ENCODE results near the gene ECHS1.
"Not testable (repeated sequence)": the region's sequence is repeated elsewhere in the genome, so short reads cannot be mapped to it uniquely, and the experiment has no call there.

Gene ECHS1

GRCh38 chr10:133373174-133374090 lies at the start of gene ECHS1:
Gene ECHS1 (minus strand): TSS chr10:133373354. CDS start chr10:133373333, 21 bp downstream.
- H3K4me3 Mint-ChIP-seq: peak within 1 kb of the TSS; percentile 93 to 99
- DNase-seq (peak; percentile 94), ATAC-seq (replicated peaks) (peak; percentile 97)
- H3K36me3 Mint-ChIP-seq: peaks cover 16 to 20% of the 10 kb centered on the region in 2 donors
- H3K27ac Mint-ChIP-seq: peak within 1 kb of the TSS; percentile 96
- peaks cover 14 to 50% of the 10 kb centered on the region in 2 donors for H3K4me1 Mint-ChIP-seq
- H3K9me3 Mint-ChIP-seq: peaks cover 0 to 2% of the 10 kb centered on the region in 2 donors
- no peaks in the 10 kb centered on the region for H3K27me3 Mint-ChIP-seq

DNA sequence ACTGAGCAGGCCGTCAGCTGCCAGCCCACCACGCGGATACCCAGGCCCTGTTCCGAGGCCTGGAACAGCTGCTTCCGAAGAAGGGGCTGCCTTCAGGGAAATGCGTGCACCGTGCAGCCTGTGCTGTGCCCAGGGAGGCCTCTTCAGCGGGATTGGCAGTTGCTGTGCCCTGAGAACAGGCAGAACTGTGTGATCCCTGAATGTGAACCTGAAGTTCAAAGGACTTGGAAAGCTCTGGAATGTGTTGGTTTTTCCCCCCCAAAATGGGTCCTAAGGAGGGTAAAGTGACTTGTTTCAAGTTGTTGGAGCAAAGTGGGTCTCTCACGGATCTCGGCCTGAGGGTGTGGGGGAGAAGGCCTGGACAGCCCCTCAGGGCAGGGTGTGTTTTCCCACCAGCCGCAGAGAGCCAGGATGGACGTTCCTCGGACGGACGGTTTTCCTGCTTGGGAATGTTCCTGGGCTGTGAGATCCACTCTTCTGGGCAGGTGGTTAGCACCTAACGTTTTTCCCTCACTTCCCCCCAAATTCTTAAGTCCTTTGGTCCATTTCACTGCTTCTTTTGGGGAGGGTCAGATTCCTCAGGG lies 49.2 kb upstream of the ECHS1 start:
- DNase-seq (no peak), ATAC-seq (replicated peaks) (no peak)
- Mint-ChIP-seq H3K36me3 (peaks cover 20 to 29% of the 10 kb centered on the region in 2 donors), H3K4me3 (peak overlapping the region; percentile 66 to 77), H3K27ac (no peak overlapping the region), H3K9me3 (no peaks in the 10 kb centered on the region), H3K27me3 (no peaks in the 10 kb centered on the region), H3K4me1 (peaks cover 8 to 12% of the 10 kb centered on the region in 2 donors)

DNA sequence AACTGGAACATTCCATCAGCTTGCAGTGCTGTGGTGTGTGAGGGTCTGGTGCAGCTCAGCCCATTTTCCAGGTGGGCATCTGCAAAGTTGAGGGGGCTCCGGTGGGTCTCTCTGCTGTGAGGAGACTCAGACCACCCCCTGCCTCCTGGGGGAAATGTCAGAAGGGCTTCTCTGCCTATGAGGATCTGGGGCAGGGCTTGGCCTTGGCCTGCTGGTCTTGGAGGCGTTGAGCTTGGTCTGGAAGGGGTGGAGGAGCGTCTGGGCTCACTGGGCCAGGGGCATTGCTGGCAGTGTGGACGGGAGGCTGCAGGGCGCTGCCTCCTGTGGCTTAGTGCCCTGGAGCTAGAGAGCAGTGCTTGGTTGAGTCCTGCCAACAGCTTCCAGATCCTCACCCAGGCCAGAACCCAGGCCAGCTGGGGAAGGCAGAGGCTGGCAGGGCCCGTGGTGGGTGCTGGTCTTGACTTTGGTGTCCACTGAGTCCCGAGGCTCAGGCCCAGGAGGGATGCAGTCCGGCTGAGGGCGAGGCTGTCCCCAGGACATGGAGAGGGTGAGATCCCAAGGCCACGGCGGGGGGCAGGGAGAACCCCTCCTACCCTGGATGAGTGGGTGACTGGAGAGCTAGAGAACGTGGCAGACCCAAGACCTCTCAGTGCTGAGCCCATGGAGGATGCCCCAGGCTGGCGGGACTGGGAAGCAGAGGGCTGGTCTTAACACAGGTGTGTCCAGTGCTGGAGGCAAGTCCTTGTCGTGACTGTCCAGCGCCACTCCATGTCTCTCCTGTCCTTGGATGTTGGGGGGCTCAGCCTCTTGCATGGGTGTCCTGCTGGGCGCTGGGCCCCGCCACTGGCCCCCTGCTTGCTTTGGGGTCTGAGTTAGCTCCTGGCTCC lies 48.4 kb upstream of the ECHS1 start:
- H3K9me3 Mint-ChIP-seq: no peaks in the 10 kb centered on the region
- H3K36me3 Mint-ChIP-seq: peaks cover 20 to 29% of the 10 kb centered on the region in 2 donors
- H3K4me3 Mint-ChIP-seq: peak overlapping the region in 1 of 2 donors; percentile 45
- H3K27ac Mint-ChIP-seq: peak overlapping the region; percentile 51
- H3K4me1 Mint-ChIP-seq: peaks cover 8 to 12% of the 10 kb centered on the region in 2 donors
- ATAC-seq (replicated peaks): no peak
- H3K27me3 Mint-ChIP-seq: no peaks in the 10 kb centered on the region
- DNase-seq: peak; percentile 0

DNA sequence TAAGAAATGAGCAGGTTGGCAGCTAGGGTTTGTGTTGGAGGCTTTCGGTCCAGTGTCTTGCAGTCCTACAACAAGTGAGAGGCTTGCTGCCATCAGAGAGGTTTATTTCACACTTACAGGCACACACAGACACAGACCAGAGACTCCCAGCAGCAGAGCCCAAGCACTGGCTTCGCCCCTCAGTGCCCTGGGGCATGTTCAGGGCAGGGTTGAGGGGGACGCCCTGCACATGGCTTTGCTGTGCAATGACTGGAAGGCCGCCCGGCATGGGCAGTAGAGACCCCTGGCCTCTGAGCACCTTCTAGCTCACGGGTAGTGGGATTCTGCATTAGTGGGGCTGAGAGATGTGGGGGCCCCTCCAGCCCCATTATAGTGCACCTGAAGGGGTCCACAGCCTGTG lies 47.4 kb upstream of the ECHS1 start:
- no peak for DNase-seq
- ATAC-seq (replicated peaks): no peak
- Mint-ChIP-seq H3K27ac (no peak overlapping the region), H3K4me3 (no peak overlapping the region), H3K9me3 (peaks cover 0 to 2% of the 10 kb centered on the region in 2 donors), H3K4me1 (peaks cover 8 to 12% of the 10 kb centered on the region in 2 donors), H3K36me3 (peaks cover 25 to 36% of the 10 kb centered on the region in 2 donors), H3K27me3 (no peaks in the 10 kb centered on the region)

DNA sequence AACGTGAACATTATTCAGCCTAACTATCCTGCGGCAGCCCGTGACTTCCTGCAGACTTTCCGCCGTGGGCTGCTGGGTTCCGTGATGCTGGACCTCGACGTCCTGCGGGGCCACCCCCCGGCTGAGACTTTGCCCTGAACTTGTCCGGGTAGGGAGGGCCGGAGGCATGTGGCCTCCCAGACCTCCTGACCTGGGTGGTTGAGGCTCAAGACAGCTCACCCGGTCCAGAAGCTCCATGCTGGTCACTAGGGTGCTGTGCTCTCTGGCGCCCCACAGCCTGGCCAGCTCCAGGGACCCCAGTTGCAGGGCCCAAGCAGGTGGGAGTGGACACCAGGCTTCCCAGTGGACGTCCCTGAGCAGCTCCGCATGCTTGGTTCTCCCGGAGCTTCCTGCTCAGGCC lies 46.9 kb upstream of the ECHS1 start:
- ATAC-seq (replicated peaks) (no peak), DNase-seq (no peak)
- Mint-ChIP-seq H3K27ac (no peak overlapping the region), H3K9me3 (peaks cover 0 to 4% of the 10 kb centered on the region in 2 donors), H3K4me1 (peaks cover 8 to 12% of the 10 kb centered on the region in 2 donors), H3K4me3 (no peak overlapping the region), H3K36me3 (peaks cover 30 to 42% of the 10 kb centered on the region in 2 donors), H3K27me3 (no peaks in the 10 kb centered on the region)

DNA sequence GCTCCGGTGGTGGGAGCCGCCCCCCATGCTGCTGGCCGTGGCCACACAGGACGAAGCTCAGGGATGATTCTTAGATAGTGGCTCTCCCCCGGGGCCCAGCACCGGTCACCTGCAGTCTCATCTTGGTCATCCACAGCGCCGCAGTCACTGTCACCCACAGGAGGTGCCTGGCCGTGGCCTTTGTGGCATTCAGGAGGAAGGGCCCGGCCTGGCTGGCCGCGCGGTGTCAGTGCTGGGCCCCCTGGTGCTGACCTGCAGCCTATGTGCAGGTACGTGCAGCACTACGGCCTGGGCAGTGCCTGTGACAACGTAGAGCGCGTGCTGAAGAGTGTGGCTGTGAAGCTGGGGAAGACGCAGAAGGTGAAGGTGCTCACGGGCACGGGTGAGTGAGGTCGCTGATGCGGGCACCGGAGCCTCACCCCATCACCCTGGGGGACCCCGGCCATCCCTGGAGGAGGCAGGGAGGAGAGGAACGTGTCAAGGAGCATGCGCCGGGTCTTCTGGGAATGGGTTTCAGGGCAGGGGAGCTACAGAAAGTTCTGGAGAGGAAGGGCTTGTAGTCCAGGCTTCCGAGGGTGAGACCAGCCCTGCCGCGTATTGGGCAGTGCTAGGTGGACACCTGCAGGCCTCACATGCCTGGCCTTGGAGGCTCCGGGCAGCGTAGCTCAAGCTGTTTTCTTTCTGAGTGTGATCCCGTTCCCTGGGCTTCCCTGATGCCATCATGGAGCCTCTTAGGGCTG lies 46.2 kb upstream of the ECHS1 start:
- peaks cover 37 to 48% of the 10 kb centered on the region in 2 donors for H3K36me3 Mint-ChIP-seq
- ATAC-seq (replicated peaks): no peak

DNA sequence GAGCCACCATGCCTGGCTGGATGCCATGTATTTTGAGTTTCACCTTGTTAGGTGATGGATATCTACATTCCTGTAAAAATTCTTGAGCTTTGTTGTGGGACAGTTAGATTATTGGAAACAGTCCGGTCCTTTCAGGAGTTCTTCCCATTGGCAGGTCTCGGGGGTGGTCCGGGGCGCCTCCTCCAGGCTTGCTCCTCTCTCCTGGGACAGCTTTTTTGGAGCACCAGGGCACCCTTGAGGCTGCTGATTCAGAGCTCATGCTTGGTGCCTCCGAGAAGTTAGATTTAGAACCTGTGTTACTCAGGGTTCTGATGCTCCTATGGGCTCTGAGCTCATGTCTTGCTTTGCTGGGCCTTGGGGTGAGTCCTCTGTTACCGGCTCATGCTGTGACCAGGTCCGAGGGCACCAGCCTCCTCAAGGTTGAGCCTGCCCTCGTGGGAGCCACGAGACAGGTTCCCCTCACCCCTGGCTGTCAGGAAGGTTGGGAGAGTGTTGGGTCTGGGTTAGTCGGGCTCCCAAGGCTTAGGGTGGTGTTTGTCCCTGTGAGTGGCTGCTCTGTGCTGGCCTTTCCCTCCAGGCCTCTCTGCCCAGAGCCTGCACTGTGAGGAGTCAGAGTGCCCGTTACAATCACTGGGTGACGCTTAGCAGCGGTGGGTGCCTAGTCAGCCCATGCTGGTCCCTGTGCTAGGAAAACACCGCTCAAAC lies 45.3 kb upstream of the ECHS1 start:
- peak overlapping the region; percentile 66 for H3K27ac Mint-ChIP-seq
- peaks cover 41 to 53% of the 10 kb centered on the region in 2 donors for H3K36me3 Mint-ChIP-seq
- no peak for ATAC-seq (replicated peaks)

More for the DNA sequence above, 46.2 kb upstream of the ECHS1 start:
- H3K27me3 Mint-ChIP-seq: no peaks in the 10 kb centered on the region
- DNase-seq: no peak
- peaks cover 0 to 4% of the 10 kb centered on the region in 2 donors for H3K9me3 Mint-ChIP-seq
- no peak overlapping the region for H3K27ac Mint-ChIP-seq
- H3K4me3 Mint-ChIP-seq: no peak overlapping the region
- peaks cover 8 to 12% of the 10 kb centered on the region in 2 donors for H3K4me1 Mint-ChIP-seq

GRCh38 chr10:133415752-133416151 lies 42.6 kb upstream of the ECHS1 start:
- peaks cover 3 to 11% of the 10 kb centered on the region in 2 donors for H3K4me1 Mint-ChIP-seq
- ATAC-seq (replicated peaks): no peak
- no peak overlapping the region for H3K4me3 Mint-ChIP-seq
- H3K9me3 Mint-ChIP-seq: peaks cover 14 to 18% of the 10 kb centered on the region in 2 donors
- no peaks in the 10 kb centered on the region for H3K27me3 Mint-ChIP-seq
- peaks cover 59 to 70% of the 10 kb centered on the region in 2 donors for H3K36me3 Mint-ChIP-seq
- H3K27ac Mint-ChIP-seq: peak overlapping the region; percentile 9
- no peak for DNase-seq

More for the DNA sequence above, 45.3 kb upstream of the ECHS1 start:
- Mint-ChIP-seq H3K27me3 (no peaks in the 10 kb centered on the region), H3K4me1 (peaks cover 6 to 12% of the 10 kb centered on the region in 2 donors), H3K9me3 (peaks cover 0 to 4% of the 10 kb centered on the region in 2 donors), H3K4me3 (no peak overlapping the region)
- no peak for DNase-seq

DNA sequence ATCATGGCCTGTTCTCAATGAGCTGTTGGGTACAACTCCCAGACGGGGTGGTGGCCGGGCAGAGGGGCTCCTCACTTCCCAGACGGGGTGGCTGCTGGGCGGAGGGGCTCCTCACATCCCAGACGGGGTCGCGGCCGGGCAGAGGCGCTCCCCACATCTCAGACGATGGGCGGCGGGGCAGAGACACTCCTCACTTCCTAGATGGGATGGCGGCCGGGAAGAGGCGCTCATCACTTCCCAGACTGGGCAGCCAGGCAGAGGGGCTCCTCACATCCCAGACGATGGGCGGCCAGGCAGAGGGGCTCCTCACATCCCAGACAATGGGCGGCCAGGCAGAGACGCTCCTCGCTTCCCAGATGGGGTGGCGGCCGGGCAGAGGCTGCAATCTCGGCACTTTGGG lies 41.2 kb upstream of the ECHS1 start:
- Mint-ChIP-seq H3K4me1 (peaks cover 4 to 17% of the 10 kb centered on the region in 2 donors), H3K9me3 (peaks cover 15 to 19% of the 10 kb centered on the region in 2 donors), H3K36me3 (peaks cover 66 to 76% of the 10 kb centered on the region in 2 donors)
- not testable (repeated sequence) for H3K27ac Mint-ChIP-seq; H3K4me3 Mint-ChIP-seq; DNase-seq; H3K27me3 Mint-ChIP-seq; ATAC-seq (replicated peaks)

DNA sequence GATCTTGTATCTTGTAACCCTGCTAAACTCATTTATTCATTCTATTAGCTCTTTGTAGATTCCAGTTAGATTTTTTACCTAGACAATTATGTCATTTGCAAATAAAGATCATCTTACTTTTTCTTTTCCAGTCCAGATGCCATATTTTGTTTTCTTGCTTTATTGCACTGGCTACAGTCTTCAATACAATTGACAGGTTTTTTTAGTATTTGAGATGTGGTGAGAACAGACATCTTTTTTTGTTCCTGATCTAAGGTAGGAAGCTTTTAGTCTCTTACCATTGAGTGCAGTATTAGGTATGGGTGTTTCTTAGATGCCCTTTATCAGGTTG lies 39.2 kb upstream of the ECHS1 start:
- ATAC-seq (replicated peaks) (no peak), DNase-seq (no peak)
- Mint-ChIP-seq H3K36me3 (peaks cover 74 to 82% of the 10 kb centered on the region in 2 donors), H3K4me1 (peaks cover 9 to 27% of the 10 kb centered on the region in 2 donors), H3K9me3 (peaks cover 15 to 19% of the 10 kb centered on the region in 2 donors), H3K27ac (no peak overlapping the region), H3K4me3 (no peak overlapping the region), H3K27me3 (no peaks in the 10 kb centered on the region)

DNA sequence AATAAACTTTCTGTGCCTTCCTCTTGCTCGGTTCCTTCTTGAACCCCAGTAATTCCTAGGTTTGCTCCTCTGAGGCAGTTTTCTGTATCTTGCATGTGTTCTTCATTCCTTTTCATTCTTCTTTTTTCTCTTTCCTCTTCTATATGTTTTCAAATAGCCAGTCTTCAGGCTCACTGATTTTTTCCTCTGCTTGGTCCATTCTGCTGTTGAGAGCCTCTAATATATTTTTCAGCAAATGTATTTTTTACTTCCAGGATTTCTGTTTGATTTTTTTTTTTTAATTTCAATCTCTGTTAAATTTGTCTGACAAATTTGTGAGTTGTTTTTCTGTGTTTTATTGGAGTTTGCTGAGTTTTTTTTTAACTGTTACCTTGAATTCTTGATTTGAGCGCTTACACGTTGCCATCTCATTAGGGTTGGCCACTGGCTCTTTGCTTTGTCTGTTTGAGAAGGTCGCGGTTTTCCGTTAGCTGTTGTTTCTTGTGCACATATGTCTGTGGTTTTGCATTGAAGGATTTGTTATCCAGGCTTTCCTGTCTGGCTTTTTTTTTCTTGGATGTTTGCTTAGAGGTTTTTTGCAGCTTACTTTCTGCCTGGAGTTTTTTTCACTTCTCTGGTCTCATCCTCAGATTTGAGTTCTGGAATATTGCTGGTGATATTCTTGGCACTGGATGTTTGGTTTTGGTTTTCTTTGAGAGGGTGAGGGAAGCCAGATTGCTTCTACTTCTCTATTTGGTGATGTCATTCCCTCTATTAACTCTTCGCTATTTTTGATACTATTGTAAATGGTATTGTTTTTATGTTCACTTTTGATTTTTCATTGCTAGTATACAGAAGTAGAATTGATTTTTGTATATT lies 38.6 kb upstream of the ECHS1 start:
- Mint-ChIP-seq H3K9me3 (peaks cover 15 to 19% of the 10 kb centered on the region in 2 donors), H3K27me3 (no peaks in the 10 kb centered on the region), H3K36me3 (peaks cover 80 to 88% of the 10 kb centered on the region in 2 donors), H3K4me1 (peaks cover 12 to 27% of the 10 kb centered on the region in 2 donors), H3K4me3 (no peak overlapping the region), H3K27ac (no peak overlapping the region)
- DNase-seq (no peak), ATAC-seq (replicated peaks) (no peak)

DNA sequence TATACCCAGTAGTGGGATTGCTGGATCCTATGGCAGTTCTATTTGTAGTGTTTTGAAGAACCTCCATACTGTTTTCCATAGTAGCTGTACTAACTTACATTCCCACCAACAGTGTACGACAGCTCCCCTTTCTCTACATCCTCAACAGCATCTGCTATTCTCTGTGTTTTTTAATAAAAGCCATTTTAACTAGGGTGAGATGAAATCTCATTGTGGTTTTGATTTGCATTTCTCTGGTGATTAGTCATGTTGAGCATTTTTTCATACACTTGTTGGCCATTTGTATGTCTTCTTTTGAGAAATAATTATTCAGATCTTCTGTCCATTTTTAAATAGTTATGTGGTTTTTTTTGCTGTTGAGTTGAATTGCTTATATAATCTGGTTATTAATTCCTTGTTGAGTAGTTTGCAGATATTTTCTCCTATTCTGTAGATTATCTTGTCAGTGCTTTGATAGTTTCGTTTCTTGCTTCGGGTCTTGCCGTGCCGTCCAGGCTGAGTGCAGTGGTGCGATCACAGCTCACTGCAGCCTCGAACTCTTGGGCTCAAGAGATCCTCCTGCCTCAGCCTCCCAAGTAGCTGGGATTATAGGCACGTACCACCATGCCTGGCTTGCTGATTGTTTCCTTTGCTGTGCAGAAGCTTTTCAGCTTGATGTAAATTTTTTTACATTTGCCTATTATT lies 32.8 kb upstream of the ECHS1 start:
- DNase-seq: no peak
- H3K36me3 Mint-ChIP-seq: peaks cover 66 to 88% of the 10 kb centered on the region in 2 donors
- ATAC-seq (replicated peaks): peak; percentile 25 to 56
- H3K9me3 Mint-ChIP-seq: peaks cover 3% of the 10 kb centered on the region in 2 donors
- H3K4me1 Mint-ChIP-seq: peaks cover 32 to 63% of the 10 kb centered on the region in 2 donors
- no peaks in the 10 kb centered on the region for H3K27me3 Mint-ChIP-seq
- H3K27ac Mint-ChIP-seq: no peak overlapping the region
- no peak overlapping the region for H3K4me3 Mint-ChIP-seq
